HG02610 (cell line): Measurements from ENCODE around the gene TANGO6.

Experiments used
- ATAC-seq: cut with Tn5 transposase; IDR thresholded peaks from one replicate; pipeline ENCODE4 v1.9.1; 2021; ENCODE audit warnings: mild to moderate bottlenecking, moderate library complexity; ENCODE audit not compliant: unreplicated experiment

Gene TANGO6

GRCh38 chr16:68907297-68907696 is 64.0 kb downstream of the TANGO6 start:
- no peak for ATAC-seq

DNA sequence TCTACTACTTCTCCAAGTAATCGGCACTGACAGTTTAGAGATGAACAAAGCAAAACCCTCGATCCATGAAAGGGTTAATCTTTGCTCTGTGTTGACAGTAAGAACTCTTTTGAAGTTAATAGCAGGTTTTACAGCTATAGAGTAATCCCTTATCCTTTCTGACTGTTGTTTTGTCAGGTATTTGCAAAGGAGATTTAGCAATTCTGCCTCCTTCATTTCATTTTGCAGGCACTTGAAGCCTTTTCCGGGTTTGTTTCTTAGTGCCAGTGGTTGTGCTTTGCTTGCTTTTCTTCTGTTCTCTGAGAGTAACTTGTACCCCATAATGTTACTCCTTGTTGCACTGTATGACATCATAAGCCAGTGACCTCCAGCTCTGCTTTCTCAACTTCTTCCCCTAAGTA is 64.5 kb downstream of the TANGO6 start:
- ATAC-seq: no peak

- no peak for ATAC-seq
These were observed 65.9 kb downstream of the TANGO6 start for GRCh38 chr16:68909099-68909733.

- no peak for ATAC-seq
These were observed 66.7 kb downstream of the TANGO6 start for GRCh38 chr16:68910051-68910450.

- no peak for ATAC-seq
These were observed 72.3 kb downstream of the TANGO6 start for GRCh38 chr16:68915589-68915988.

GRCh38 chr16:68917541-68917940 is 74.2 kb downstream of the TANGO6 start:
- ATAC-seq: no peak

DNA sequence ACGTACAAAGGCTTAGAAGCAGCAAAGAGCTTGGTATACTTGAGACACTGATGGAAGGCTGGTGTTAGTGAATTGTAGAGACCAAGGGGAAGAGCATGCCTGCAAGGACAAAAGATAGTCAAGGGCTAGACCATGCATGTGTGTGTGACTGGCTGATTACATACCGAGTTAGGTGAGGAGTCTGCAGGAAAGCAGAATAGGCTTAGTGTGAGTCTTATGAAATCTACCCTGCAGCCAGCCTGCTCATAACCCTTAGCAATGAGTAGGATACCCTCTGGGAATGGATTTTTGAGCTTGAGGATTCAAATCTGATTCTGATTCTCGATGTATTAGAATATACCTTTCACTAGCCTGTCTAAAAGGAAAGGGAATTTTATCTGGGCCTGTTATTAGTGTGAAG is 77.0 kb downstream of the TANGO6 start:
- ATAC-seq: no peak

- ATAC-seq: no peak
These were observed 78.3 kb downstream of the TANGO6 start for GRCh38 chr16:68921637-68922036.

DNA sequence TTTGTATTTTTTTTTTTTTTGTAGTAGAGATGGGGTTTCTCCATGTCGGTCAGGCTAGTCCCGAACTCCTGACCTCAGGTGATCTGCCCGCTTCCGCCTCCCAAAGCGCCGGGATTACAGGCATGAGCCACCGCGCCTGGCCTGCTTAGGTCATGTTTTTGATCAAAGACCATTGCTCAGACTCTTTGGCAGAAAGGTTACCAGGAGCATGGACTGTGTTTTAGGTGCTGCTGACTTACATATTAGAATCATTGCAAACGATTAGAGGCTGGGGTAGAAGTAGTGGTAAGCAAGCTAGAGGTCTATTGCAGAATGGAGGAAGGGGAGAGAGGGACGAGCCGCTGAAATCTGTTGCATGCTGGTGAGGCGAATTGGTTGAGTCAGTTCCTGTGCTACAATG is 79.8 kb downstream of the TANGO6 start:
- ATAC-seq: no peak

GRCh38 chr16:68927018-68927417 is 83.7 kb downstream of the TANGO6 start:
- ATAC-seq: no peak

DNA sequence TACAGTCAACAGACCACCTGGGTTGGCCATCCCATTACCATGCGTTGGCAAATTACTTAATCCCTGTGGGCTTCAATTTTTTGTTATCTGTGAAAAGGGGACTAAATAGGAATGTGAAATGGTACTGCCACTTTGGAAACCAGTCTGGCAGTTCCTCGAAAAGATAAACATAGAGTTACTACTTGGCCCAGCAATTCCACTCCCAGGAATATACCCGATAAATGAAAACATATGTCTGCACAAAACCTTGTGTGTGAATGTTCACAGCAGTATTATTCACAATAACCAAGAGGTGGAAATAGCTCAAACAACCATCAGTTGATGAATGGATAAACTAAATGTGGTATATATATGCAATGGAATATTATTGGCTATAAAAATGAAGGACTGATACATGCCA is 87.9 kb downstream of the TANGO6 start:
- no peak for ATAC-seq

DNA sequence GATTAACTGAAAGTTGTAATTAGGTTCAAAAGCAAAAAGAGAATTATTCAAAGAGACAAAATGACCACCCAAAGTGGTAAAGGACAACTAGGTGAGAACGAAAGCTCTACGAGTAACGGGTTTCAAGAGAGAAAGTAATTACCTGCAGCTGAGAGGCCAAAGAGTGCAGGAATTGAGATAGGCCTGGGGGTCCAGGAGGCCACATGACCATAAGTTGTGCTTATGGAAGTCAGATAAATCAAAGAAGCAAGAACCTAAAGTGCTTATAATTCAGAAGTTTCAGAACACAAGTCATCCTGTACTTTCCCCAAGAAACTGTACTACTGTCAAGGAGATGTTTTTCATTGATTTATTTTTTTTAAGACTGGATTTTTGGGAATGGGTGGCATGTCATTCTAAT is 91.1 kb downstream of the TANGO6 start:
- ATAC-seq: no peak

GRCh38 chr16:68935008-68935407 is 91.7 kb downstream of the TANGO6 start:
- no peak for ATAC-seq

GRCh38 chr16:68936736-68937631 is 93.7 kb downstream of the TANGO6 start:
- no peak for ATAC-seq

GRCh38 chr16:68939692-68940320 is 96.5 kb downstream of the TANGO6 start:
- no peak for ATAC-seq

- no peak for ATAC-seq
These were observed 97.5 kb downstream of the TANGO6 start for GRCh38 chr16:68940816-68941215.

GRCh38 chr16:68943961-68944360 is 100.6 kb downstream of the TANGO6 start:
- no peak for ATAC-seq

DNA sequence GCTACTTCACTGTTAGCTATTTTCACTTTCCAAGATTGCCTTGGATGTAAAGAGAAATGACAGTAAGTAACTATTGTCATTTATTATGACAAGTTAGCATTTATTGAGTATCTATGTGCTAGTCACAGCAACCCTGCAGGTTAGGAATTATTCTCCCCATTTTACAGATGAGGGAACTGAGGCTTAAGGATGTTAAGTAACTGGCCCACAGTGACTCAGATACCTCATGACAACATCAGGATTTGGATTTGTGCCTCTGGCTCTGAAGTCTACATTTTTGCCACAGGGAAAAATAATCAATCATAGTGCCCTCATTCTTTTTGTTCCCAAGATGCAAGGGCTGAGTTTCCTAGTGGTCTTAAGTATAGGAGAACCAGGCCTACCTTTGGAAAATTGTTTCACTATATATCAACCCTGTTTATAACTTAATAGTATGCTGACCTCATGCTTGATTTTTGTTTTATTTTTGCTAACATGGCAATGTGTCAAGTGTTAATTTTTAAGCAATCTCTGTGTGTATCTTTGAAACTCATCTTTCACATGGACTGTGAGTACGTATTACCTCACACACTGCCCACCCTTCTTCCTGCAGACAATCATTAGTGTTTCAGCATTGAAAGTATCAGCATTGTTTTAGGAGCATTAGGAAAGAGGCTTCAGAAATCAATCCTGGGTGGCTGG is 105.0 kb downstream of the TANGO6 start:
- no peak for ATAC-seq

DNA sequence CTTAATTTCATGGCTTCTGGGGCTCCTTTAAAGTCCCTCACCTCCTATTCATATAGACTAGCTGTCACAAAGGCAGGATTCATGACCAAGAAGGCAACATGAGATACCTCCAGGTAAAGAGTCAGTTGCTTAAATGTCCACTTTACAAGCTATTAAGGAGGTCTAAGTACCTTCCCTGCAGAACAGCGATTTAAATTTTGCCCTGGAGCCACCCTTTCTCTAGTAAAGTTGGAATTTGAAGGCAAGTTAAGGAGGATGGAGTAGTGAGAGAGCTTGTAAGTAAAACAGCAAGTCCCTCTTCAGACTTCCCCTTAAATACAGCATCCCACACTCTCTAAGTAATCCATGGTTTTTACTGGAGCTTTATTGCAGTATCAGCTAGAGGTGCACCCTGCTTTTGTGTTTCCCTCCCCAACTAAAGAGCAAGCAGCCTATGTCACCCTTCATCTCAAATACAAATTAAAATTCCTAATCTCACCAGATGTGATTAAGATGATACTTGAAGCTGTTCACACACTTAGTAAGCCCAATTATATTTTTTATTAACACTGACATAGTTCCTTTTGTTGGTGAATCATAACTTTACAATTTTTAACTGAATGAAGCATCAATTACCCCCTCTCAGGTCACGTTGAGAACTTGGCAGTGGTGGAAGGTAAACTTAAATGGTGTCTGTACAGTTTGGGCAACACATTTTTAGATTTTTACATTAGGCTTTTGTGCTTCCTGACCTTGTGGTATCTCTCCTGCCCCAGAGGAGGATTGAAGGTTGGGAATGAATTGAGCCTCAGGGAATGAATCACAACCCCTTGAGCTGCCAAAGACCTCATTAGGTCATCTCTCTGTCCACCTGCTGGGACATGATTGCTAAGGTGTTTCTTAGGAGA is 108.9 kb downstream of the TANGO6 start:
- no peak for ATAC-seq

- ATAC-seq: no peak
These were observed 111.7 kb downstream of the TANGO6 start for GRCh38 chr16:68954911-68955635.
